ENCODE results near the gene TEN1. TPM values are rescaled to one million over a fixed set of nuclear protein-coding genes. Genes with fewer than 3 reads are reported as not detected.

TEN1 gene
- total RNA-seq, 1 donor from 2014 or later = 4.9 TPM

DNA sequence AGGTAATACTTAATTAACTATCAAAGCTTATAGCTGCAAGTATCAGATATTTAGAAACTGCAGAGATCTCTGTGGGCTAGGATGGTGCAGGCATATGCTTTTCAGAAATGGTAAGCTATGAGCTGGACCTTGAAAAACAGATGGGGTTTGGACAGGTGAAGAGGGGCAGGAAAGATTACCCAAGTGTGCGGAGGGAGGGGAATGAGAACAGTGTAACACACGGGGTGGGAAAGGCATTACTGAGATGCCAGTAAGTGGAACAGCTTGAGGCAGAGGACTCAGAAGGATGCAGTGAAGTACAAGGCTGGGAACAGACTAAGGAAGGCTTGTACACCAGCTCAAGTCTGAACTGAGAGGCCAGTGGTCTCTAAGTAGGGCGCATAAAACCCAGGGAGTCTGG lies 70.2 kb downstream of the TEN1 start:
- no peak for DNase-seq (ENCODE audit: low spot score in 2 of 2)
- FAIRE-seq = no peak

DNA sequence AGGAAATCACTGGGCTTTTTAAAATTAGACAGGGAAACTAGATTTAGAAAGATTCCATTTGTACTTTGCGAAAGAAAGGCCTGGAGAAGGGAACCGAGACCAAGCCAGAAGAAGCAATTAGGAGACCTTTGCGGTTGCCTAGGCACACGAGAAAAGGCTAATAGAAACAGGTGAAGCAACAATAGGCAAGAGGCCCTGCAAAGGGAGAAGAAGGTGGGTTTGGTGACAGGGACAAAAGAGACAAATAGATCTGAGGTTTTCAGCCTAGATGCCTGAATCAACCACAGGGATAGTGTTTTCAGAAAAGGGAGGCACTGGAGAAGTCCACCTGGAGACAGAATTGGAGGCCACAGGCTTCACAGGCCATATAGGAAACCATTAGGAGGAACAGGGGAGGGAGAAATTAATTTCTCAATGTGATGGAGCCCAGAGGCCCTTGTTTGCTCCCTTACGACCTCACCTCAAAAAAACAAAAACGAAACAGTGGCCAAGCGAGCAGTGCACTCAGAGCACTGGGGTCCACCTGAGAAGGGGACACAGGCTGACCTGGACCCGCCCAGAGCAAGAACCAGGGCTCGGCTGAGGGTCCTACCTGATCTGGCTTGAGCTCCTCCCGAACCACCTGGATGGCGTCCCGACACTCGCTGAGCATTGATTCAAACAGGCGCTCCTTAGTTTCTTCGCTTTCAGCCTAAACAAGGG lies 70.9 kb downstream of the TEN1 start:
- FAIRE-seq (no peak), DNase-seq (ENCODE audit: low spot score in 2 of 2) (no peak)

Other genes with a start within 250 kb of the TEN1 start
- 13.5 TPM for gene GALK1, start 214.0 kb upstream of the TEN1 start, total RNA-seq
- 21.2 TPM for gene UNK, start 194.4 kb upstream of the TEN1 start, total RNA-seq
- 0.41 TPM for gene UNC13D, start 134.8 kb upstream of the TEN1 start, total RNA-seq
- 22.0 TPM for gene WBP2, start 123.9 kb upstream of the TEN1 start, total RNA-seq
- gene TRIM47, start 100.7 kb upstream of the TEN1 start, total RNA-seq = 13.9 TPM
- gene TRIM65, start 82.3 kb upstream of the TEN1 start, total RNA-seq = 11.8 TPM
- gene MRPL38, start 74.4 kb upstream of the TEN1 start, total RNA-seq = 32.2 TPM
- 11.4 TPM for gene FBF1, start 38.2 kb upstream of the TEN1 start, total RNA-seq
- gene ACOX1, start 74 bp upstream of the TEN1 start, total RNA-seq = 98.2 TPM
- gene CDK3, start 21.6 kb downstream of the TEN1 start, total RNA-seq = 0.41 TPM
- not detected for gene EVPL, start 48.1 kb downstream of the TEN1 start, total RNA-seq
- 16.7 TPM for gene SRP68, start 93.3 kb downstream of the TEN1 start, total RNA-seq
- gene GALR2, start 95.5 kb downstream of the TEN1 start, total RNA-seq = not detected
- gene ZACN, start 99.9 kb downstream of the TEN1 start, total RNA-seq = not detected
- 112 TPM for gene EXOC7, start 124.5 kb downstream of the TEN1 start, total RNA-seq
- gene FOXJ1, start 162.0 kb downstream of the TEN1 start, total RNA-seq = 0.82 TPM

All from frontal cortex (tissue), 4 donors.